ENCODE data around the gene SP5.
"Not testable (repeated sequence)": the region's sequence is repeated elsewhere in the genome, so short reads cannot be mapped to it uniquely, and the experiment has no call there.

SP5 gene

DNA sequence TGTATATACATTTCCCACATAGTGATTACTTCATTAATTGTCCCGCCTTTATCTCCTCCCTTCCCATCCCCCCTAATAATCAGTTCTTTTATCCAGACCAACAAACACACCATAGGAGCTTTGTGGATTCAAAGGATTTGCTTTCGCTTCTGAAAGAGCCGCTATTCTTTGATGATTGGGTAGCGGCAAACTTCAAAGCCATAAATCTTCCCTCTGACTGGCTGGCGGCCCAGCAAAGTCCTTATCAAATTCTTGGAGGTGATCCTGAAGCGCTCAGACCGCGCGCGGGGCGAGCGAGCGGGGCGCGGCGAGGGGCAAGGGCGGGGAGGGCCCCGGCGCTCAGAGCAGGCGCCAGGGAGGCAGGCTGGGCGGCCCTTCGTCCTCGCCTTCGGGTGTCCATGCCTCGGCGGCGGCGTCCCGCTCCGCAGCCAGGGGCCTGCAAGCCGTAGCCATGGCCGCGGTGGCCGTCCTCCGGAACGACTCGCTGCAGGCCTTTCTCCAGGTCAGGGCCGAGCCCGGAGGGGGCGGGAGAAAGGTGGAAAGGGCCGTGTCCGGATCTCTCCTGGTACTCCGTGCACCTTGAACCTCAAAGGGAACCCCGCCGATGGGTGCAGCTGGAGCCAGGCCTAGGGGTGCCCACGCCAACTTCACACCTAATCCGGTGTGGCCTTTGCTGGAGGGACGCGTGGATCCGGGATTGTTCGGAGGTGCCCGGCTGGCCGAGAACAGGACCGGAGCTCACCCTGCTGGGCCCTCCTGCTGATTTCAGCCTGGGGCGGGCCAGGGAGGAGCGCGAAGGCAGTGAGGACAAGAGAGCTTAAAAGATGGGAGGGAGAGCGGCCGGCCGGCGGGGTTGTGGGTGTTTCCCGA, at the start of gene SP5:
Gene SP5, plus strand, starts transcription at position 276 of the 870 bp plus-strand sequence. Its CDS starts 176 bp downstream, at position 452.
- DNase-seq = peak; percentile 30

DNA sequence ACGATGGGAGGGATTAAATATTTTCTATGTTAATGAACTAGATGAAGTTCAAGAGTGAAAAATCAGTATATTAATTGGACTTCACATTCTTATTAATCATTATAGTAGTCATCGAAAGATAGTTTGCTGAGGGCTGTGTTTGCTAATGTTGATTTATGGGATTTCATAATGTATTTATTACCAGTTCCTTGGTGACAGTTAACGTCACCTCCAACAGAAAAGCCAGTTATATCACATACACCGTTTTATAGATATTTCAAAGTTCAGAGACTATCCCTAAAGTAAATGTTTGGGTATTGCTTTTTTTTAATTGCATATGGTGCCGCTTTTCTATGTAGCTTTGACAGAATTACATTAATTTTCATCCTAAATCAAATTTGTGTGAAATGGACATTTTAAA, 49.4 kb upstream of the SP5 start:
- no peak for DNase-seq

DNA sequence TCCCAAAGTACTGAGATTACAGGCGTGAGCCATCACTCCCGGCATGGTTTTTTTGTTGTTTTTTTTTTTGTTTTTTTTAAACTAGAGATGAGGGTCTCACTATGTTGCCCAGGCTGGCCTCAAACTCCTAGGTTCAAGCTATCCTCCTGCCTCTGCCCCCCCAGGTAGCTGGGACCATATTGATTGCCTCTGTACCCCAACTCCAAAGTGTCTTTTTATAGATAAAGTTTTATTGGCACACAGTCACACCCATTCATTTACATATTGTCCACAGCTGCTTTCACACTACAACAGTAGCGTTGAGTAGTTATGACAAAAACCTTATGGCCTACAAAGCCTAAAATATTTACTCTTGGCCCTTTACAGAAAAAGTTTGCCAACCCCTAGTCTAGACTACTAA, 45.2 kb upstream of the SP5 start:
- DNase-seq = no peak

DNA sequence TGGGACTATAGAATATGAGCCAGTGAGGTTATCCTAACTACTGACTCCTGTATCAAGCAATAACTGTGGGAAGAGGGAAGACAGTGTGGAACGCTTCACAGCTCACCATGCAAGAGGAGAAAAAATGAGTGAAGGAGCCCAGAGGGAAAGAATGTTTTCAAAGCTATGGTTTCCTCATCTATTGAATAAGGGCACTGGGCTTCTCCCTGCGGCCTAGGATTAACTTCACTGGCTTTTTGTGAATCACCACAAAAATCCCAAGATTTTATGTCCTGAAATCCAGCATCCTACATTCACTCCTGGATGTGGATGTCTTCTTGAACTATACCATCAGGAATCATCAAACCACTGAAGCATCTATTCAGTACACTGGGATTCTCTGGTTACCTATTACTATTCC, 44.5 kb upstream of the SP5 start:
- DNase-seq = no peak

DNA sequence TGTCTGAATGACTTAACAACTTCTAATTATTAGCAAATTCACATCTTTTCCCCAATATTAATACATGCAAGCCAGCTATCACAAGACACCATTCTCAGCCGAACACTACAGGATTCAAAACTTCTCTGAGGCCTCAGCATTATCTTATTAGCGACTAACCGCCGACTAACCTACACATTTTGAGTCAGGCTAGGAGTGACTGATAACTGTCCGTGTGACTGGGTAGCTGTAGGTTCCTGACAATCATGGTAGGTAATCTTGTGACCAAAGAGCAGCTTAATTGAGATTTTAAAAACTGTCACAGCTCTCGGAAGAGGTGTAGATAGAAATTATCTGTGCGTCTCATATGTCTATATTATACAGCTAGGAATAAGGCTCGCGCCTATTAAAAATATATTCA, 44.1 kb upstream of the SP5 start:
- no peak for DNase-seq

DNA sequence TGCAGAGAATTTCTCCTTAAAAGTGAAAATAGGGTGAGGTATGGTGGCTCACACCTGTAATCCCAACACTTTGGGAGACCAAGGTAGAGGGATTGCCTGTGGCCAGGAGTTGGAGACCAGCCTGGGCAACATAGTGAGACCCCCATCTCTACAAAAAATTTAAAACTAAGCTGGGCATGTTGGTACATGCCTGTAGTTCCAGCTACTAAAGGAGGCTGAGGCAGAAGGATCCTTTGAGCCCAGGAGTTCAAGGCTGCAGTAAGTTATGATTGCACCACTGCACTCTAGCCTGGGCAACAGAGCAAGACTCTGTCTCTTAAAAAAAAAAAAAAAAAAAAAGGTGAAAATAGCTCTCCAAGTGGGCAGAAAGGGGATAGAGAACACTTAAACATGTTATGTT, 40.9 kb upstream of the SP5 start:
- not testable (repeated sequence) for DNase-seq

DNA sequence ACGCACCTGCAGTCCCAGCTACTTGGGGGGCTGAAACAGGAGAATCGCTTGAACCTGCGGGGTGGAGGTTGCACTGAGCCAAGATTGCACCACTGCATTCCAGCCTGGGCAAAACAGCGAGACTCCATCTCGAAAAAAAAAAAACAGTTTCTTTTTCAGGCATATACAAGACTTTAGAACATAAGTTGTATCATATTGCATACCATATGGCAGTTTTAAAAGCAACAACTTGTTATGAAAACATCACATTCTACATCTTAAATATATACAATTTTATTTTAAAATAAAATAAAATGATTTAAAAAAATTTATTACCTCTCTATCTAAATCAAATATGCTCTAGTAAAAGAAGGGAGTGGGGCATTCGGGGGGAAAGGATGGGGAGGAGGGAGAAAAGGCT, 39.4 kb upstream of the SP5 start:
- no peak for DNase-seq

DNA sequence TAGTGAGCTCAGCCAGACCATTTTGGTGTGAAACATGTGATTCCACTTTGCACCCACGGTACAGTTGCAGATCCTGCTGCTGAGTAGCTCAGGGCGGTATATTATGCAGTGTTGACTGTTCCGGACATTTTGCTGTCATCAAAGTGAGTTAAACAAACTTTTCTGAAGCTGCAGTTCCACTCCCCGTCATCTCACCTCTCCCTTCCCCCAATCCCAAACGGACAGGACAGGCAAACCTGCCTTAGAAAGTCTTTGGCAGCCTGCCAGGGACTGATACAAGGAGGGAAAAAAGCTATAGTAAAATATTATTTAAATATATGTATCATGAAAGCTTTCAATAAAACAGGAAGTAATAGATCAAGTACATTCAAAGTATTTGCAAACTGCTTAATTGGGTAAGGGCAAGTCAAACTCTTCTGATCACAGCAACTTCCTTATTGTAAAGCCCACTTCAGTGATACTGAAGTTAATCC, 35.5 kb upstream of the SP5 start:
- DNase-seq = no peak

DNA sequence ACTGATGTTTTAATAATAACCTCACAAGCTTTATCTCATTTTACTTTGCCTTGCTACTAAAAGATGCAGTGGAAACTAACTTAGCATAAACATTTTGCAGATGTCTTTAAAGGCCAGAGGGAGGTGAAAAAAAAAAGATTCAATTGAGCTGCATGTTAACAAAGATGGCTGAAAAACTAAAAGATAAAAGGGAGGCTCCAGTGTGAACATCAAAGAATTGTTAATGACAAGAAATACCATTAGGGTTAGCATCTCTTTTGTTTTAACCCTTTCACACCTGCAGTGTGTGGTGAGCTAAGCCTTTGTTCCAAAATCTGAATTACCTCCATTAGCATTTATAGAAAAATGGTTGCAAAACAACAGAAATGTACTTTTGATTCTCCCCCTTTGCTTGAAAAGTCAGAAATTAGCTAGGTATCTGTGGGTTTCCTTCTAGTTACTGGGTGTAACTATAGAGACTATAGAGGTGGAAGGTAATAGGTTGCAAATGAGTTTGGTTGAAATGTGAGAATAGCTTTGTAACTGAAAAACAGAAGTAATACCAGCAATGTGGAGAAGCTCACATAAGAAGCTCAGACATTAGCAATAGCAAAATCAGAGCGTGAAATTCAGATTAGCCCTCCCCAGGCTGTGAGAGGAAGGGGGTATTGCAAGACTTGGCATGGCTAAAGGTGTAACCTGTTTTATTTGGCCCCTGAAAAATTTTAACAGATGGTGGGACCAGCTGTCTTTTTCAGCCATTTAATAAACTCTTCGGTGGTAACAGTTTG, 34.8 kb upstream of the SP5 start:
- DNase-seq = no peak

DNA sequence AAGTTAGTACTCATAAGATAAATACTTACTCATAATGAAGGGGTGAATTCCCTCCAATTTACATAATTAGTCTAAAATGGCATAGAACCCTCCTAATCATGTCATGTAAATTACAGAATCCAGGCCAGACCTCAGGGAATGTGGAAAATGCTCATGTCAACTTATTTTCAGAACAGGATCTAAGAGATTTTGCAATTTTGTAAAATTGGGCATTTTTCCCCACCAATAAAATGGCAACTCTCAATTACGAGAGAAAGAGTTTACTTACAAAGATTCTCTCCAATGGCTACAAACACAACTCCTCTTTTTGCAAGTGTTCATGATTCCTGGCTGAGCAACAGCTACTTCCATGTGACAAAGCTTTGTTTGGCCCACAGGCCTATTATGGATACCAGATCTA, 33.8 kb upstream of the SP5 start:
- DNase-seq = no peak

DNA sequence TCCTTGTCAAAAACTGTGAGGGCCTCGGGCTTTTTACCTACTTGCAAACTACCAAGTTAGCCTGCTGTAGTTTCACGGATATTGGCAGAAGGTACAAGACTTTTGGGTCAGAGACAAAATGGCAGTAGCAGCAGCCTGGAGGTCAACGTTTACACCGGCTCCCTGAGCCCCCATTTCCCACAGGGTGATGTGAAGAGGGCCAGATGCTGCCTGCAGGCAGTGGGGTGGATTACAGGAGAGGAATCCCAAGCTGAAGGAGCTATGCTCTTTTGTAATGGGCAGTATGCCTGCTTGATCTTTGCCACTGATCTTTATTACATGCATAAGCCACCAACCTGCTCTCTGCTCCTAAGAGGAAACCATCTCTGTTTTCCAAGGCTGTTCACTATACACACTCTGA, 29.5 kb upstream of the SP5 start:
- DNase-seq = no peak

DNA sequence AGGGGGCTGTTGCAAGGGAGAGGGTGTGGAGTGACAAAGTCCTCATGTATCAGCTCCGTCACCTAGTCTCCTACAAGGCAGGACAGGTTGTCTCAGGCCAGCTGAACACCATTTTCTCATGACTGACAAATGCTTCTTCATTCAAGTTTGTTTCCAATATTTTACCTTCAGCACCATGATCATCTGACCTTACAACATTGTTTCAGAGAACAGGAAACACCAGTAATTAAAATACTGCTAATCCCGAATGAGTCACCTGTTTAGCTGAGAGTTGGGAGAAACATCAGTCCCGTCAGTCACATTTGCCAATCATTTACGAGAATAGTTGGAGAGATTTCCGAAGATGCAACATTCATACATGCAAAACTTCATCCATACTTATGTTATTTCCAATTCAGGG, 25.7 kb upstream of the SP5 start:
- no peak for DNase-seq

DNA sequence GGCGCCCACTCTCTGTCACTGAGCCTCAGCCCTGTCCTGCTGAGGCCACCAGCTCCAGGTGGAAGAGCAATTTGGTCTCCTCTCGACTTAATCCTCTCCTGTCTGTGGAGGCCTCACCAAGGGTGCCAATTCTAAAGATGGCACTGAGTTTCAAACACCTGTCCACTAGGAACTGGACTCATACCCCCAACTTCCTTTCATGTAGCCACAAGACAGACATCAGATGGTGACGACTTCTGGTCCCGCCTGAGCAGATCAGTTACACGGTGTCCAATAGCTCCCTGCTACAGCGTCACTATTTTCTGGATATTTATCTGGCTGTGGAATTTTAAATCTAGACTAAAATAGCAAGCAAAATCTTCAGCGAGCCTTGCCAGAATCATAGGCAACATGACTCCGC, 24.5 kb upstream of the SP5 start:
- no peak for DNase-seq

DNA sequence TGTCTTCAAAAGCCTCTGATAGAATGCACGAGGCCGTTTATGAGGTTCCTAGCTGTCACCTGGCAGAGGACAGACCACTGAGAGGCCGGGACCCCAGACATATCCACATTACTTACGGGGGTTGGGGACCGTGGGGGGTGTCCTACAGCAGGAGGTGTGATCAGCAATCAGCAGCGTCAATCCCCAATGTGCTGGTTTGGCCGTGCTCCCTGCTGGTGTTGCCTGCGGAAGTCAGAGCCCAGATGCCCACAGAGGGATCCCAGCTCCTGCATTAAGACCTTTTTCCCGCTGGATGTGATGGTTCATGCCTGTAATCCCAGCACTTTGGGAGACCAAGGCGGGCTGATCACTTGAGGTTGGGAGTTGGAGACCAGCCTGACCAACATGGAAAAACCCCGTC, 20.8 kb upstream of the SP5 start:
- DNase-seq = no peak

DNA sequence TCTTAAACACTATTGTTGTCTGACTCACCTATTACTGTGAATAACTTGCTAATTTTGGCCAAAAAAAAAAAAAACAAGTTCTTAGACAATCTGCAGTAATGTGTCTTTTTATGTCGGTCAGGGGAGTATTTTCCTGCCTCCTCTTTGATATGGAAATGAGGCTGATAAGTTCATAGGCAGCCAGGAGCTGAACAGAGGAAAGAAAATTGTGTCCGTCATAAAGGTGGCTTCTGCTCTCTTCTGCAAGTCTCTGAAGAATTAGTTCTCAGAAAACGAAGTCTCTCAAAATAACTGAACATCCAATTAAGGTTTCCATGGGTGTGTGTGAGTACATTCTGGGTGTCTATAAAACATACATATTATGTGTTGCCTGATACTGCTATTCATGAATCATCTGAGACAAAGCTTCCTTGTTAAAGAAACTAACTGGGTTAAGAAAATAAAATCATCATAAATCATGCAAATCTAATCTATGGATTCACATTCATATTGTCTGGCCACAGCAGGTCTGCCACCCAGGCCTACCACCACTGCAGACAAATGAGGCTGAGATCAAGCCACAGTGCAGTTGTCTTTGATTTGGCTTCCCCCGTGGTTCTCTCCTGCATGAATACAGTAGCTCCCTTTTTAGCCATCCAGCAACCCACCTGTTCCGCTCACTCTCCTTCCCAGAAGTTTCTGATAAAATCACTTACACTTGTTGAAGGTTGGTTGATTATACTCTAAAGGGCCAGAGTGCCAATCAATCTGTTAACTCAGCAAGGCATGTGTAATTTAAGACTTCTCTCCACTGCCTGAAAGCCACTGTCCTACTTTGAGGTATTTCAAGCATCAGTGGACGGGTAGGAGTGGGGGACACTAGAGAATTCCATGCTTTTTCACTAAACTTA, 19.4 kb upstream of the SP5 start:
- DNase-seq = no peak

DNA sequence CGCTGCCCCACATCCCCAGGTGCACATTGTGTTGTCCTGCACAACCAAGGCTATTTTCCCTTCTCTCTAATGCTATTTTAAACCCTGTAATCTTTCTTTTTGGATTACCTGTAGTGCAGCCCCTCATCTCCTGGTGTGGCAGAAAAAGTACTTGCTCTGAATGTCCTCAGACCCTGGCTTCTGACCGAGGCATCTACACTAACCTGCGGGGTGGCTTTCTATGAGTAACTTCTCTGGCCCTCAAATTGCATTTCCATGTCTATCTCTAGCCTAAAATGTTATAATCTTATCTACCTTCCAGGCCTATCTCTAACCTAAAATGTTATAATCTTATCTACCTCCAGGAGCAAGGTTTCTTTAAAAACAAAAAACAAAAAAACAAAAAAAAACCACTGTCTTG, 18.2 kb upstream of the SP5 start:
- no peak for DNase-seq

DNA sequence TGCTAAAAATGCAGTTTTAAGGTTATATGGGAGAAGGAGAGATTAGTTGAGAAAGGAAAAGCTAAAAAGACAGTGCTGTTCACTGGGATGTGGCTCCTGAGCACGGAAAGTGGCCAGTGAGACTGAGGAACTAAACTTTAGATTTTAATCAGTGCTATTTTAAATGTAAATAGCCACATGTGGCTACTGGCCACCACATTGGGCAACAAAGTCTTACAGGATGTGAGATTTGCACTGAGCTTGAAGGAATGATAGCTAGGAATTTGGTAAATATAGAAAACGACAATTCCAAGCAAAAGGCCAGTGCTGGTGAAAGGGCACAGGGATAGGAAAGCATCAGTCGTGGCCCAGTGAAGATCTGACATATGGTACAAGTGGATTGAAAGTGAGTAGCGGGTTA, 14.1 kb upstream of the SP5 start:
- no peak for DNase-seq

DNA sequence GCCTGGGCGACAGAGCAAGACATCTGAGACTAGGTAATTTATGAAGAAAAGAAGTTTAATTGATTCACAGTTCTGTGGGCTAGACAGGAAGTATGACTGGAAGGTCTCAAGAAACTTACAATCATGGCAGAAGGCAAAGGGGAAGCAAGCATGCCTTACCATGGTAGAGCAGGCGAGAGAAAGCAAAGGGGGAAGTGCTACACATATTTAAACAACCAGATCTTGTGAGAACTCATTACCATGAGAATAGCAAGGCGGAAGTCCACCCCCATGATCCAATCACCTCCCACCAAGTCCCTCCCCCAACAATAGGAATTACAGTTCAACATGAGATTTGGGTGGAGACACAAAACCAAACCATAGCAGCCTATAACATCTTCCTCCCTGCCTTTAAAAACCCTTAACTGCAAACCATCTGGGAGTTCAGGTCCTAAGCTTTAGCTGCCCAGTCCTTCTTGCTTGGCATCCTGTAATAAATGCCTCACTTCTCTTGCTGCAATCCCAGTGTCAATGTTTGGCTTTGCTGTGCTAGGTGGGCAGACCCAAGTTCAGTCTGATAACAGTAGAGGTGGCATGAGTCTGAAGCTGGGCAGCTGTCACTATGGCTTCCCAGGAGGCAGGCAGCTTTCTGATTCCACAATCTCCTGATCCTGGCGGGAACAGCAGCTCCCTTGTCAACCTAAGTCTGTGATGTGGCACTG, 11.2 kb upstream of the SP5 start:
- no peak for DNase-seq

DNA sequence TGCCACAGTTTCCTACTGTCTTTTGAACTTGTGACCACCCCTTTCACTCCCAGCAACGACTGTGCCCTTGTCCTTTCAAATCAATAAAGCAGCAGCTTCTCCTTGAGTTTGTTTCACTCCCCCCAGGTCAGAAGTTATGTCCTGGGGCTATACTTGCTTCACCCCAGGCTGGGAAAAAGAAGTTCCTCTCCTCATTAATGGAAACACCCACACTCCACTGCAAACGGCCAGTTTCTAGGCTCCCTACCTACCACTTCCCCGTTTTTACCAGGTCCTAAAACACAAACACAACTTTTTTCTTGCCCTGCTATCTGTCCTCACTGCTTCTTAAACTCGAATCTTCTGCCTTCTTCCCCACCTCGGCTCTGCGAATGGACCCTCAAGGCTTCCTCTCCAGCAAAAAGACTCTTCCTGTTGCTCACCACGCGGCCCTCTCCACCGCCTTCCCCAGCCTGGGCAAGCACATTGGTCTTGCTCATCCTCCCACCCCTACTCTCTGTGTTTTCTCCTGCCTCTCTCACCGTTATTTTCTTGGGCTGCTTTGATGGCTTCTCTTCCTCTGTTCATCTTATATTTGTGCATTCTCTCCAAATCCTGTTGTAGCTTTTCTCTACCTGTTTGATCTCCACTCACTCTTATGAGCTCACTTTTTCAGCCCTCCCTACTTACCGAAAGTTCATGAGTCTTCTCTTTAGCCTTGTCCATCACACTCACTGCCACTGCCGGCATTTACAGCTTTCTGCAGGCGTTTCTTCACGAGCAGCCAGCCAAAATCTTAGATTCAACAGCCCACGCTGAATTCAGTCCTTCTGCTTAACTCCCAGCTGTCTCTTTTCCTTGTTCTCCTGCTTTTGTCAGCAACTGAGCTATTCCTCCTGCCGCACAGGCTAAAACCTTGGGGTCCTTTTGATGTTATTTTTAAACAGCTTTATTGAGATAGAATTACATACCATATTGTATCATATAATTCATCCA, 7.0 kb upstream of the SP5 start:
- DNase-seq = no peak

DNA sequence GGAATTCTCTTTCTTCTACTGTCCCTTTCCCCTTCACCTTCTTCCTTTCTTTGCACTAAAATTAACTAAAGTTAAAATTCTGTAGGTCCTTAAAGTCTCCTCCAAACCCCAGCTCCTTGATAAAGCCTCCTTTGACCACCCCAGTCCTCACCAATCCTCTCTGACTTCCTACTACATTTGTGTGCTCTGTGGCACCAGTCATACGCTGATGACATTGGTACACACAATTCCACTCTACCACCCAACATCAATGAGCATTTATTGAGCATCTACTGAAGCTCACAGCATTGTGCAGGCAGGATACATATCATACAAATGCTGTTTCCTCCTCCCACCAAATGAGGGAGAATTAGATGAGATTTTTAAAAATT, 4.5 kb upstream of the SP5 start:
- no peak for DNase-seq

DNA sequence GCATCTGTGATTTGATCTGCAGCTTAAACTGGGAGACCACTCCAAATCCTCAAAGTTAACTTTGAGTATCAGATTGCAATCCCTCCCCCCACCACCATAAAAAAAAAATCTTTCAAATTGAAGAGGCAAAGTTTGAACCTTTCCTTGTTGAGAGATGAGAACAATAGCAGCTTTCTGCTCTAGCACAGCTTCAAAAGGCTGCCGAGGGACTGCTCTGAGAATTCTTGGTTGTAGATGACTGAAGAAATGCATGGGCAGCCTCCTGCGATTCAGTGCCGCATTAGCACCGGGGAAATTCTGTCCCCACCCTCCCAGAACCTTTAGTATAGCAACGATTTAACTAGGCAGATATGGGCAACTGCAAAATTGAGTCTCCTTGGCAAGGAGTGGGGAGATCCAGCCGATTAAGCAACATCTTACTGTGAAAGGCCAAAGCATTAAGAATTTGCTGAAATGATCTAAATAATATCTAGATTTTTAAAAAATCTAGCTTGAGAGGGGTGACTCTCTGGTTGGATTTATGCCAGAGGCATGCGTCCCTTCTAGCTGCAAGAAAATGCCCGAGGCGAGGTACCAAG, 3.9 kb upstream of the SP5 start:
- DNase-seq = no peak

Measured in NCI-H146 (cell line).